ENCODE results near the gene NT5C2. TPM values are rescaled to one million over a fixed set of nuclear protein-coding genes. Genes with fewer than 3 reads are reported as not detected.
A peak's percentile ranks its signal among the peaks of the same experiment; 100 is the strongest.

Gene NT5C2
- total RNA-seq, 3 donors from 2014 or later, result 84.9 to 105 (median 105) TPM

- H3K4me3 ChIP-seq, result no peak overlapping the region
- no peak for DNase-seq
- H3K9me3 ChIP-seq, result no peaks in the 10 kb centered on the region
- TF ChIP-seq CTCF (IDR thresholded peaks at IDR 0.05), result no peak
- intact Hi-C loops (cut with DNase I, micrococcal nuclease), result no loop called here
- no peak for ATAC-seq
- H3K4me1 ChIP-seq (ENCODE audit: low read depth), result peaks cover 4% of the 10 kb centered on the region
- no peaks in the 10 kb centered on the region for H3K36me3 ChIP-seq (ENCODE audit: low read depth)
These were observed 39.5 kb downstream of the NT5C2 start for GRCh38 chr10:103153302-103154197.

DNA sequence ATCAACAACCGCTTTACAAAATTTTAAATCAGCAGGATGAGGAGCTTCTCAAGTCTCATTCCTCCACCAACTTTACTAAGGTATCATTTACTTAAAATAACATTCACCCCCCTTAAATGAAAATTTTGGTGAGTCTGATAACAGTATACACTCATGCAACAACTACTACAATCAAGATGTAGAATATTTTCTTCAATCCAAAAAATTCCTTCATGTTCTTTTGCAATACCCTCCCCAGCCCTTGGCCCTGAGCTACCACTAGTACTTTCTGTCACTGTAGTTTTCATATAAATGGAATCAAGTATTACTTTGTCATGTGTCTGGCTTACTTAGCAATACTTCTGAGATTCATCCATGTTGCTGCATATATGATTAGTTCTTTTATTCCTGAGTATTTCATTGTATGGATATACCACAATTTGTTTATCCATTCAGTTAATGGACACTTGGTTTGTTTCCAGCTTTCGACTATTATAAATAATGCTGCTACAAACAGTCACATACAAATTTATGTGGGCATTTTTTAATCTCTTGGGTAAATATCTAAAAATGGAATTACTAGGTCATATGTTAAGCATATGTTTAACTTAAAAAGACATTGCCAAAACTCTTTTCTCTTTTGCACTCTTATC is 43.0 kb downstream of the NT5C2 start:
- H3K36me3 ChIP-seq (ENCODE audit: low read depth), result no peaks in the 10 kb centered on the region
- no peaks in the 10 kb centered on the region for H3K9me3 ChIP-seq
- H3K4me1 ChIP-seq (ENCODE audit: low read depth), result peaks cover 4% of the 10 kb centered on the region
- DNase-seq, result no peak
- intact Hi-C loops (cut with DNase I, micrococcal nuclease), result no loop called here
- H3K4me3 ChIP-seq, result no peak overlapping the region
- ATAC-seq, result no peak
- TF ChIP-seq CTCF (IDR thresholded peaks at IDR 0.05), result no peak

- no peaks in the 10 kb centered on the region for H3K9me3 ChIP-seq
- no peak for ATAC-seq
- TF ChIP-seq CTCF (IDR thresholded peaks at IDR 0.05), result no peak
- intact Hi-C loops (cut with DNase I, micrococcal nuclease), result no loop called here
- peaks cover 4% of the 10 kb centered on the region for H3K4me1 ChIP-seq (ENCODE audit: low read depth)
- no peak for DNase-seq
- H3K4me3 ChIP-seq, result no peak overlapping the region
- H3K36me3 ChIP-seq (ENCODE audit: low read depth), result no peaks in the 10 kb centered on the region
These were observed 45.4 kb downstream of the NT5C2 start for GRCh38 chr10:103147645-103148044.

DNA sequence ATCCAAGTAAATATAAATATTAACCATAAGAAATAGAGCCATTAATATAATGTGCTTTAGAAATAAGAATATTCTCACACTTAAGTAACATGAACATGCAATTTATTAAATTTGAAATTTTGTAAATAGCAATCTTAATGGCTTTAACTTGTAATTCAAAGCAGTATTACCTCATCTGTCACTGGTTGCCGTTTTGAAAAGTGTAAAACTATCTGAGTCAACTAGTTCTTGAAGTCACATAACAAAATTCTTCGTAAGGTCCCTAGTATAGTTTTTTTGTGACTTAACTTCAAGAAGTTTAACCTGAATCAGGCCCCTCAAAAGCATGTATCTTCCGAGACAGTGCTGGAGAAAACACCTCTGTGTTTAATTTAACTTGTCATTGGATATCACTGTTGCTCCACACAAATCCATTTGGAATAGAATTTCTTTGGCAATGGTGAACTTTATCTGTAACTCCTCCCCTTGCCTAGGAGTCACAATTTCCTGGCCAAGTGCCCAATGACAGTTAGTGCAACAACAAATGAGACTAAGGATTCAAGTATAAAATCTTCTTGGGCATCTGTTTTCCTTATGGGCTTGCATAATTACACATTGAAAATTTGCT is 47.1 kb downstream of the NT5C2 start:
- peak in 1 of 3 donors; percentile 64 for DNase-seq
- no peak for TF ChIP-seq CTCF (IDR thresholded peaks at IDR 0.05)
- ATAC-seq, result peak; percentile 23
- Histone ChIP-seq H3K36me3 (ENCODE audit: low read depth) (no peaks in the 10 kb centered on the region), H3K4me3 (no peak overlapping the region), H3K9me3 (no peaks in the 10 kb centered on the region), H3K4me1 (ENCODE audit: low read depth) (peaks cover 2% of the 10 kb centered on the region)
- intact Hi-C loops (cut with DNase I, micrococcal nuclease), result no loop called here

DNA sequence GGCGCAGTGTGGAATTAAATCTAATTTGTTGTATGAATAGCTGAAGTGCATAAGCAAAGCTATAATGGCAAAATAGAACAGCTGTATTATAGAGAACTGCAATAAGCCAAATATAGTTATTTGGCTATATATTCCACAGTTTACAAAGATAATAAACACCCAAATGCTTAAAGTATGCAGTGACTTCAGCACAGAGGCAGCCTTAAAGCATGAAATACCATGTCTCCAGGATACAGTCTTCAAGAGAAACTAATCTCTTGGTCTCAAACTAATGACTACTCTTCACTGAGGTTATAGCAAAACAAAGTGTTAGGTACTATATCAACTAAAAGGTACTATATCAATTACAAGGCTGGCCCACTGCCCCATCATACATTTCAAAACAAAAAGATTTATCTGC is 48.0 kb downstream of the NT5C2 start:
- no peak overlapping the region for H3K4me3 ChIP-seq
- H3K9me3 ChIP-seq, result no peaks in the 10 kb centered on the region
- intact Hi-C loops (cut with DNase I, micrococcal nuclease), result no loop called here
- no peaks in the 10 kb centered on the region for H3K4me1 ChIP-seq (ENCODE audit: low read depth)
- no peaks in the 10 kb centered on the region for H3K36me3 ChIP-seq (ENCODE audit: low read depth)
- DNase-seq (no peak), ATAC-seq (no peak)
- TF ChIP-seq CTCF (IDR thresholded peaks at IDR 0.05), result no peak

Measured in mucosa of descending colon (tissue), 3 donors.